OCI-M2 (cell line): ENCODE data around the gene HCN3.
"Not testable (repeated sequence)": the region's sequence is repeated elsewhere in the genome, so short reads cannot be mapped to it uniquely, and the experiment has no call there.

Experiments
- DNase-seq: peaks from one replicate; lab custom pipeline; 2025; ENCODE audit not compliant: unreplicated experiment; lab: John Stamatoyannopoulos, UW

Gene HCN3

GRCh38 chr1:155328856-155329255 lies 51.6 kb downstream of the HCN3 start:
- DNase-seq = not testable (repeated sequence)

DNA sequence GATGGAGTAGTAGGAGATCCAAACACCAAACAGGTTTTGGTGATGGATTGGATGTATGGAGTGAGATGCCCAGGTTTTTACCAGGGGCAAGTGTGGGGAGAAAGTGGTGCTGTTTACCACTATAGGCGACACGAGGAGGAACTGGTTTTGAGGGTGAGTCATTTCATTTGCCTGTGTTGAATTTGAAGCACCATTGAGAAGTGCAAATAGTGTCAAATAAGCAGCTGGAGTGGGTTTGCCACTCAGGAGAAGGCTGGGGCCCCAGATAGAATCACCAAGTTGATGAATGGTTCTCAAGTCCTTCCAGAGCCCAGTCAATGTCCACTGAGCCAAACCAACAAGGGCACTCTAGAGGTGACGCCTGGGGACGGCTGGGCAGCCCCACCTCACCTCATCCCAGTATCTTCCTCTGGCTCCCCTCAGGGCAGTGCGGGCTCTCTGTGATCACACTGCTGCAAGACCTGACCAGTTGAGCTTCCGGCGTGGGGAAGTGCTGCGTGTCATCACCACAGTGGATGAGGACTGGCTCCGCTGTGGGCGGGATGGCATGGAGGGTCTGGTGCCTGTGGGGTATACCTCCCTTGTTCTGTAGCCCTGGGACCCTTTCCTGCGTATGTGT lies 52.8 kb downstream of the HCN3 start:
- no peak for DNase-seq

GRCh38 chr1:155334962-155335361 lies 57.7 kb downstream of the HCN3 start:
- DNase-seq = no peak
